Neural cell (in vitro differentiated cells): ENCODE data around the gene PCDH9. TPM values are rescaled to one million over a fixed set of nuclear protein-coding genes. Genes with fewer than 3 reads are reported as not detected.

Source experiments
- H2AFZ ChIP-seq: fragments of 200-600, 300-800 bp; sonication (generic), shearing (Covaris generic); 2 replicates; pipeline ENCODE4 v1.6.0; 2014; ENCODE audit warnings: low read depth, mild to moderate bottlenecking, antibody characterized with exemption, low read length, moderate library complexity
- H3F3A ChIP-seq: fragments of 200-600 bp; shearing (Covaris generic); 2 replicates; pipeline ENCODE4 v1.6.1; 2016; ENCODE audit warnings: mild to moderate bottlenecking, moderate library complexity, mixed read lengths, antibody characterized with exemption, low read length; ENCODE audit not compliant: insufficient read depth, poor library complexity, severe bottlenecking
- H3K27ac ChIP-seq: fragments of 200-600, 300-800 bp; sonication (generic), shearing (Covaris generic); 2 replicates; pipeline ENCODE4 v1.5.1; 2014; ENCODE audit warnings: mild to moderate bottlenecking, low read length, moderate library complexity
- H3K27me3 ChIP-seq: fragments of 300-800, 200-600 bp; sonication (generic), shearing (Covaris generic); 2 replicates; pipeline ENCODE4 v1.6.0; 2014; ENCODE audit warnings: mild to moderate bottlenecking, low read depth, low read length, moderate library complexity; ENCODE audit not compliant: insufficient read depth
- H3K36me3 ChIP-seq: fragments of 300-800, 200-600 bp; sonication (generic), shearing (Covaris generic); 2 replicates; pipeline ENCODE4 v1.5.1; 2014; ENCODE audit warnings: mild to moderate bottlenecking, antibody characterized with exemption, low read length, moderate library complexity; ENCODE audit not compliant: insufficient read depth
- H3K4me2 ChIP-seq: fragments of 300-800, 200-600 bp; sonication (generic), shearing (Covaris generic); 2 replicates; pipeline ENCODE4 v1.6.0; 2014; ENCODE audit warnings: mild to moderate bottlenecking, low read length
- H3K4me3 ChIP-seq: fragments of 300-800, 200-600 bp; sonication (generic), shearing (Covaris generic); 2 replicates; pipeline ENCODE4 v1.5.1; 2014; ENCODE audit warnings: mild to moderate bottlenecking, low read length, moderate library complexity
- H3K79me2 ChIP-seq: fragments of 200-600 bp; shearing (Covaris generic); replicated peaks from 2 replicates; pipeline ENCODE4 v1.6.0; 2014; ENCODE audit warnings: mild to moderate bottlenecking, low read length, moderate library complexity; ENCODE audit not compliant: insufficient read depth
- H3K9ac ChIP-seq: fragments of 300-800, 200-600 bp; sonication (generic), shearing (Covaris generic); 2 replicates; pipeline ENCODE4 v1.6.1; 2016; ENCODE audit warnings: mild to moderate bottlenecking, low read length, mixed read lengths
- H3K9me2 ChIP-seq: fragments of 200-600 bp; shearing (Covaris generic); 2 replicates; pipeline ENCODE4 v1.6.1; 2016; ENCODE audit warnings: mild to moderate bottlenecking, low read length, mixed read lengths; ENCODE audit not compliant: insufficient read depth
- H3K9me3 ChIP-seq: fragments of 200-600, 300-800 bp; sonication (generic), shearing (Covaris generic); 2 replicates; pipeline ENCODE4 v1.6.1; 2016; ENCODE audit warnings: mild to moderate bottlenecking, mixed run types, low read length, moderate library complexity, mixed read lengths
- H4K20me1 ChIP-seq: fragments of 200-600 bp; shearing (Covaris generic); 2 replicates; pipeline ENCODE4 v1.6.1; 2016; ENCODE audit warnings: mild to moderate bottlenecking, mixed run types; ENCODE audit not compliant: insufficient read depth
- CTCF ChIP-seq: fragments of 450-650 bp; IDR thresholded peaks from 2 replicates; pipeline ENCODE4 v1.5.1; 2014; ENCODE audit warnings: antibody characterized with exemption, mild to moderate bottlenecking, moderate library complexity; ENCODE audit not compliant: poor library complexity, severe bottlenecking
- EP300 ChIP-seq: fragments of 450-650 bp; conservative IDR thresholded peaks from 2 replicates; pipeline ENCODE4 v1.6.1; 2014; ENCODE audit warnings: antibody characterized with exemption, mild to moderate bottlenecking, moderate library complexity; ENCODE audit not compliant: poor library complexity, severe bottlenecking
- EZH2 ChIP-seq: fragments of 200-600, 300-800 bp; shearing (Covaris generic), sonication (generic); IDR thresholded peaks from 2 replicates; pipeline ENCODE4 v1.6.1; 2014; ENCODE audit warnings: antibody characterized with exemption, low read length, borderline replicate concordance, mild to moderate bottlenecking; ENCODE audit not compliant: insufficient read depth, poor library complexity, severe bottlenecking
- MXI1 ChIP-seq: fragments of 450-650 bp; conservative IDR thresholded peaks from 2 replicates; pipeline ENCODE4 v1.6.1; 2014; ENCODE audit warnings: antibody characterized with exemption, mild to moderate bottlenecking; ENCODE audit not compliant: poor library complexity, severe bottlenecking
- POLR2AphosphoS5 ChIP-seq: IDR thresholded peaks from 2 replicates; pipeline ENCODE4 v1.6.1; 2012
- RAD21 ChIP-seq: fragments of 450-650 bp; conservative IDR thresholded peaks from 2 replicates; pipeline ENCODE4 v1.6.1; 2014; ENCODE audit warnings: antibody characterized with exemption, mild to moderate bottlenecking, moderate library complexity
- REST ChIP-seq: IDR thresholded peaks from 2 replicates; pipeline ENCODE4 v1.6.1; 2012; ENCODE audit warnings: borderline replicate concordance
- SMC3 ChIP-seq: fragments of 450-650 bp; conservative IDR thresholded peaks from 2 replicates; pipeline ENCODE4 v1.6.1; 2014; ENCODE audit warnings: antibody characterized with exemption, mild to moderate bottlenecking, moderate library complexity; ENCODE audit not compliant: poor library complexity
- TAF1 ChIP-seq: IDR thresholded peaks from 2 replicates; pipeline ENCODE4 v1.6.1; 2012; ENCODE audit warnings: low read depth
- polyA plus RNA-seq: library from polyadenylated mRNA; depleted of rRNA; stranded (reverse); fragments of >200 nt; gene quantifications from 2 replicates; pipeline ENCODE4 v1.2.3, GENCODE V29; 2014

Gene PCDH9
- polyA plus RNA-seq, 1 donor from 2014 or later, result 4.6 TPM

GRCh38 chr13:66362485-66362884 is 867.7 kb downstream of the PCDH9 start:
- Histone ChIP-seq H3K36me3 (no peaks in the 10 kb centered on the region), H3K4me2 (no peak overlapping the region), H3K79me2 (no peaks in the 10 kb centered on the region), H3K4me3 (no peak overlapping the region), H3K27ac (no peak overlapping the region), H4K20me1 (no peaks in the 10 kb centered on the region), H3K9me2 (no peaks in the 10 kb centered on the region), H3F3A (no peaks in the 10 kb centered on the region), H2AFZ (no peak overlapping the region), H3K27me3 (no peaks in the 10 kb centered on the region), H3K9me3 (no peaks in the 10 kb centered on the region), H3K9ac (no peak overlapping the region)
- TF ChIP-seq TAF1, result no peak
- TF ChIP-seq POLR2AphosphoS5, result no peak
- no peak for TF ChIP-seq SMC3
- TF ChIP-seq CTCF, result no peak
- TF ChIP-seq RAD21, result no peak
- TF ChIP-seq EP300, result no peak
- no peak for TF ChIP-seq EZH2
- TF ChIP-seq REST, result no peak
- no peak for TF ChIP-seq MXI1

- H4K20me1 ChIP-seq, result no peaks in the 10 kb centered on the region
- no peaks in the 10 kb centered on the region for H3K27me3 ChIP-seq
- H3K27ac ChIP-seq, result no peak overlapping the region
- no peak overlapping the region for H3K4me3 ChIP-seq
- no peaks in the 10 kb centered on the region for H3K36me3 ChIP-seq
- no peaks in the 10 kb centered on the region for H3K9me2 ChIP-seq
- no peak overlapping the region for H3K4me2 ChIP-seq
- no peak overlapping the region for H3K9ac ChIP-seq
- no peak overlapping the region for H2AFZ ChIP-seq
- H3K79me2 ChIP-seq, result no peaks in the 10 kb centered on the region
- H3F3A ChIP-seq, result no peaks in the 10 kb centered on the region
- no peaks in the 10 kb centered on the region for H3K9me3 ChIP-seq
- TF ChIP-seq RAD21 (no peak), EP300 (no peak), MXI1 (no peak), SMC3 (no peak), REST (no peak), POLR2AphosphoS5 (no peak), EZH2 (no peak), CTCF (no peak), TAF1 (no peak)
Measured at GRCh38 chr13:66359910-66360552, 870.1 kb downstream of the PCDH9 start.
